NB4 (cell line): ENCODE results near the gene TFCP2L1.

ENCODE experiments used
- DNase-seq: peaks from one replicate; pipeline ENCODE4 v3.0.0; 2010; ENCODE audit warnings: low read depth
- H3K4me3 ChIP-seq: one replicate; pipeline ENCODE4 v1.5.1; 2011; ENCODE audit warnings: mild to moderate bottlenecking, low read depth, low read length, moderate library complexity
- MYC ChIP-seq: IDR thresholded peaks from 2 replicates; pipeline ENCODE4 v1.6.1; 2011; ENCODE audit warnings: low read depth, low read length
- POLR2A ChIP-seq: IDR thresholded peaks from 2 replicates; pipeline ENCODE4 v1.6.1; 2011; ENCODE audit warnings: mild to moderate bottlenecking; ENCODE audit not compliant: insufficient read length; ENCODE audit errors: extremely low read depth
- TF ChIP-seq, protein P1 (sequence below): IDR thresholded peaks from 2 replicates; pipeline ENCODE4 v1.6.1; 2011; ENCODE audit warnings: low read depth, low read length
- TF ChIP-seq, protein P2 (sequence below): IDR thresholded peaks from one replicate; pipeline ENCODE4 v1.5.1; 2012; ENCODE audit warnings: low read depth, low read length

TFCP2L1 gene

DNA sequence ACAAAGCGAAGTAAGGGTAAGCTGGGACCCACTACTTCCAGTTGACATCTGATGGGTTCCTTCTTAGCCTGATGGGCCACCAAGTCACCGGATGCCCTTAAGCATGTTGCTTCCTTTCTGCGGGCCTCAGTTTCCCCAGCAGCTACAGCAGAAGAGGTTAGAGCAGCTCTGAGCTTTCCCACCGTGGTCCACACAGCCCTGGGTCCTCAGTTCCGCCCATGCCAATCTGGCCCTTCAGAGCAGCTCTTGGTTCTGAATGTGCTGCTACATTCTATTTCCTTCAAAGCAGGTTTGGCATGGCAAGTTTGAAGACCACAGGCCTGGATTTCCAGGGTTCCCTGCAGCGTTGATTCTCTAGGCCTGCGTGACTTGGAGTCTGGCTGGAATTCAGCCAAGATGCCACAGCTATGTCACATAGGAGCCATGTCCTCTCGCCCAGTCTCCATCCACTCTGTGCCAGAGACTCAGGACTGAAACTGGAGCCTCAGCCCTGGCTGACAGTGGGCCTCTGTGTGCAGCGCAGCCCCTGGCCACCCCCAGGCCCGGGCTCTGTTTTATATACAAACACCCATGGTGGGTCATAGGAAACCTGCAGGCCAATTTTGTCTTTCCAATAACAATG lies 79.6 kb downstream of the TFCP2L1 start:
- TF ChIP-seq MYC, result no peak
- TF ChIP-seq, protein P1, sequence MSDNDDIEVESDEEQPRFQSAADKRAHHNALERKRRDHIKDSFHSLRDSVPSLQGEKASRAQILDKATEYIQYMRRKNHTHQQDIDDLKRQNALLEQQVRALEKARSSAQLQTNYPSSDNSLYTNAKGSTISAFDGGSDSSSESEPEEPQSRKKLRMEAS, result no peak
- TF ChIP-seq, protein P2, sequence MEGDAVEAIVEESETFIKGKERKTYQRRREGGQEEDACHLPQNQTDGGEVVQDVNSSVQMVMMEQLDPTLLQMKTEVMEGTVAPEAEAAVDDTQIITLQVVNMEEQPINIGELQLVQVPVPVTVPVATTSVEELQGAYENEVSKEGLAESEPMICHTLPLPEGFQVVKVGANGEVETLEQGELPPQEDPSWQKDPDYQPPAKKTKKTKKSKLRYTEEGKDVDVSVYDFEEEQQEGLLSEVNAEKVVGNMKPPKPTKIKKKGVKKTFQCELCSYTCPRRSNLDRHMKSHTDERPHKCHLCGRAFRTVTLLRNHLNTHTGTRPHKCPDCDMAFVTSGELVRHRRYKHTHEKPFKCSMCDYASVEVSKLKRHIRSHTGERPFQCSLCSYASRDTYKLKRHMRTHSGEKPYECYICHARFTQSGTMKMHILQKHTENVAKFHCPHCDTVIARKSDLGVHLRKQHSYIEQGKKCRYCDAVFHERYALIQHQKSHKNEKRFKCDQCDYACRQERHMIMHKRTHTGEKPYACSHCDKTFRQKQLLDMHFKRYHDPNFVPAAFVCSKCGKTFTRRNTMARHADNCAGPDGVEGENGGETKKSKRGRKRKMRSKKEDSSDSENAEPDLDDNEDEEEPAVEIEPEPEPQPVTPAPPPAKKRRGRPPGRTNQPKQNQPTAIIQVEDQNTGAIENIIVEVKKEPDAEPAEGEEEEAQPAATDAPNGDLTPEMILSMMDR, result no peak
- no peak for DNase-seq
- H3K4me3 ChIP-seq, result no peak overlapping the region

DNA sequence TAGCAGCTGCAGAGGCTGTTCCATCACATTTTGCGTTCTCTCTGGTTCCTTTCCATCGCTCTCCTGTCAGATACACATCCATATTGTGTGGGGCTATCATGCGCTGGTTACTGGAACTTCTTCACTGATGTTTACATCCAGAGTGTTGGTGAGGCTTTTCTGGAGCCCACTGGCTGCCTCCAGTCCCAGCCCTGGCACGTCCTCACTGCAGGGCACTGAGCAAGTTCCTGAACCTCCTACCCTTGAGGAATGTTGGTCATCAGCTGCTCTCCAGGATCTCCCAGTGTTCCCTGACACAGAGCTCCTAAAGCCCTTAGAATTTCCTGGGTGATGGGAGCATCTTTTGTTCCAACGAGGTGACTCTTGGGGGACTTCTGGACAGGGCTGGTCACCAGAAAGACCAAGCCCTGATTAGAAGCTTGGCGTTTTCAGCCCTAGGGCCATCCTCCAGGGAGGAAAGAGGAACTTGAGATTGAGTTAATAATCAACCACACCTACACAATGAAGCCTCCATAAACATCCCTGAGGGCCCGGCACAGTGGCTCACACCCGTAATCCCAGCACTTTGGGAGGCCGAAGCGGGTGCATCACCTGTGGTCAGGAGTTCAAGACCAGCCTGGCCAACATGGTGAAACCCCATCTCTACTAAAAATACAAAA lies 81.3 kb downstream of the TFCP2L1 start:
- TF ChIP-seq POLR2A, result no peak
- TF ChIP-seq, protein P1, result no peak
- no peak for TF ChIP-seq MYC
- TF ChIP-seq, protein P2, result no peak
- H3K4me3 ChIP-seq, result no peak overlapping the region
- no peak for DNase-seq

DNA sequence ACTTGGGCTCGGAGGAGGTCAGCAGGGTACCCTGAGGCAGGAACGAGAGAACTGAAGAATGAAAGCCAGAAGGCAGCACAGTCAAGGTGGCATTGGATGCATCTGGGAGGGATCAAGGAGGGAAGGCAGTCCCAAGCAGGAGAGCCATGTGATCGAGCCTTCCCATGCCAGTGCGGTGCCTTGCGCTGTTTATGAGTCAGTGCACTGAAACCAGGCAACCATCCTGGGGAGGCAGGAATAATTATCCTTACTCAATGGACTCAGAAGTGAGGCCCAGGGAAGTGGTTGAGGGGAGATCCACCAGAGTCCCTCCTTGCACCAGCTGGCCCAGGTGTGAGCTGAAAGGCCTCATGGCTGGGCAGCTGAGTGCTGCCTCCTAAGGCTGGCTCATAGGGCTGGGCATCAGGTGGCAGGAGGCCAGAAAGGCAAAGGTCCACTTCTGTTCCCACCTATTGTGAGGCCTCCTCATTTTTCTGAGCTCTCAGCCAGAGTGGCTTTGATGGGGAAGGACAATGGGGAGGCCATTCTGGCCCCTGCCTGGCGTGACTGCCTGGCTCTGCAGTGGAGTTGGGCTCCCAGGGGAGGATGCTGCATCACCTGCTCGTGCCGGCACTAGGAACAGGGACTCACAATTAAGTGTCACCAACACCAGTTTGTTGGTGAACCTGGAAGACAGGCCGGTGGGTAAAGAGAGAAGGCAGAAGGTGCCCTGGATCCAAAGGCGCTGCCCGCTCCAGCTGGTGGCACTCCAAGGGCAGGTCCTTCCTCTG lies 82.3 kb downstream of the TFCP2L1 start:
- DNase-seq, result no peak
- H3K4me3 ChIP-seq, result no peak overlapping the region
- TF ChIP-seq MYC, result no peak
- TF ChIP-seq POLR2A, result no peak
- TF ChIP-seq, protein P2, result no peak
- TF ChIP-seq, protein P1, result no peak

DNA sequence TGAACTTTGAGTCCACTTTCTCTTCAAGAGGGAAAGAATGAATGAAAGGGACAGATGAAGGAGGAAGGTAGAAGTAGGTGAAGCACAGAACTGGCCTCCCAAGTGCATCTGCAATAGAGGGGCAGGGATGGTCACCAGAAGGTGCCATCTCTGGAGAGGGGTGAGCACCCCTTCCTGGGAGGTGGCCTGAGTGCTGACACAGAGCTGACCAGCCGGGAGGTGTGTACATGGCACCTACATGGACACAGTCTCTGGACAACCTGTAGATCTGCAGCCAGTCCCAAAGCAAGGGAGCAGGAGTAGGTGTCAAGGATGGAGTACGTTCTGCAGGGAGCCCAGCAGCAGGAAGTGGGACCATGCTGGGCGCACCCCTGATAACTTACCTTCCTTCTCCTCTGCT lies 83.2 kb downstream of the TFCP2L1 start:
- TF ChIP-seq, protein P1, result no peak
- TF ChIP-seq, protein P2, result no peak
- no peak for TF ChIP-seq POLR2A
- no peak for TF ChIP-seq MYC
- no peak for DNase-seq
- H3K4me3 ChIP-seq, result no peak overlapping the region

DNA sequence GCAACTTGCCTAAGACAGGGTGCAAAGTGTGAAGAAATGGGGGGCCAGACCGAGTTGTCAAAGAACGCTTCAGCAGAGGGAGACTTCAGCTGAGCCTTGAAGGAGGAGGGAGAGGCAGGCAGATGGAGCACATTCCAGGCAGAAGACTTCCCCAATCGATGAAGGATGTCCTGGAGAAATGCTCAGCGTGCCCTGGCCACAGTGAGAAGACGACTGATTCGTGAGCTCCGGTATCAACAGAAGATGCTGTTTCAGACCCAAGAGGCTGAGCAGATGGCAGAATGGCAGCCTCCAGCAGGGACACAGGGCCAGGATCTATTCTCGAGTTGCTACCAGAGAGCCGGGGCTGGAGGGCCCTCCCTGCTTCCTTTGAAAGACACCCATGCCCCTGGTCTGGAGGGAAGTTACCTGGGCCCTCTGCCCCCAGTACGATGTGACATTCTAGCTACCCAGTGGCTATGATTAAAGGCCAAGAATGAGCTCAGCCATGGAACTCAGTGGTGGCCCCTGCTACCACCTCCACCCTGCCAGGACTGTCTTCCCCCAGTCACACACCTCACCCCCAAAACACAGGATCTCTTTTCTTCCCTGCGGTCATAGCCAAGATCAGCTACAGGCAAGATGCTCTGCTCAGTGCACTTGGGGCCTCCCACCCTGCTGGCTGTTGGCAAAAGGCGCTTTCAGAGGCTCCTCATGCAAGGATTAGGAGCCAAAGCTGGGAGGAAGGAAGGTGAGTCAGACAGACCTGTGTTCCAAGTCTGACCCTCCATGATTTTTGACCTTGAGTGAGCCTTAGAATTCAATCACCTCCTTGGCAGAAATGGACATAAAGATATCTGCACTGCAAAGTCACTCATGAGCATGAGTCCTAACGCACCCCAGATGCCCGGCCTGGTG lies 84.3 kb downstream of the TFCP2L1 start:
- no peak overlapping the region for H3K4me3 ChIP-seq
- TF ChIP-seq MYC (no peak), POLR2A (no peak)
- TF ChIP-seq, protein P2, result no peak
- TF ChIP-seq, protein P1, result no peak

More for the DNA sequence above, 84.3 kb downstream of the TFCP2L1 start:
- DNase-seq, result no peak
